Measurements from ENCODE around the gene THOC1. TPM values are rescaled to one million over a fixed set of nuclear protein-coding genes. Genes with fewer than 3 reads are reported as not detected.

Gene THOC1
- total and polyA plus RNA-seq, 2 experiments from 2014 or later, result 73.0 to 108 TPM

GRCh38 chr18:225745-226144 lies 42.1 kb downstream of the THOC1 start:
- H3K4me1 Mint-ChIP-seq, result no peaks in the 10 kb centered on the region

More at GRCh38 chr18:225745-226144, 42.1 kb downstream of the THOC1 start:
- H3K9me2 ChIP-seq (ENCODE audit: insufficient read depth), result no peaks in the 10 kb centered on the region
- H3K4me3 Mint-ChIP-seq, result no peak overlapping the region
- H2AFZ ChIP-seq, result no peak overlapping the region
- peaks cover 36% of the 10 kb centered on the region for H3K36me3 ChIP-seq (ENCODE audit: insufficient read depth)
- no peaks in the 10 kb centered on the region for H3K27me3 ChIP-seq (ENCODE audit: insufficient read depth)
- no peak for TF ChIP-seq STAT1 (IDR thresholded peaks at IDR 0.05; ENCODE audit: unreplicated experiment)
- TF ChIP-seq POLR2AphosphoS5 (IDR thresholded peaks at IDR 0.05; ENCODE audit: low read depth), result no peak
- TF ChIP-seq JUNB (IDR thresholded peaks at IDR 0.05; ENCODE audit: unreplicated experiment), result no peak
- TF ChIP-seq EZH2 (IDR thresholded peaks at IDR 0.05; ENCODE audit: low read depth, unreplicated experiment), result no peak
- no peak for TF ChIP-seq EZH2phosphoT487 (IDR thresholded peaks at IDR 0.05; ENCODE audit: unreplicated experiment)
- no peak for TF ChIP-seq NANOG (IDR thresholded peaks at IDR 0.05; ENCODE audit: borderline replicate concordance)
- TF ChIP-seq ZNF331 (CRISPR knock-in tag; IDR thresholded peaks at IDR 0.05; ENCODE audit: low read depth), result no peak
- TF ChIP-seq ZNF114 (CRISPR knock-in tag; IDR thresholded peaks at IDR 0.05), result no peak
- TF ChIP-seq, protein P1, sequence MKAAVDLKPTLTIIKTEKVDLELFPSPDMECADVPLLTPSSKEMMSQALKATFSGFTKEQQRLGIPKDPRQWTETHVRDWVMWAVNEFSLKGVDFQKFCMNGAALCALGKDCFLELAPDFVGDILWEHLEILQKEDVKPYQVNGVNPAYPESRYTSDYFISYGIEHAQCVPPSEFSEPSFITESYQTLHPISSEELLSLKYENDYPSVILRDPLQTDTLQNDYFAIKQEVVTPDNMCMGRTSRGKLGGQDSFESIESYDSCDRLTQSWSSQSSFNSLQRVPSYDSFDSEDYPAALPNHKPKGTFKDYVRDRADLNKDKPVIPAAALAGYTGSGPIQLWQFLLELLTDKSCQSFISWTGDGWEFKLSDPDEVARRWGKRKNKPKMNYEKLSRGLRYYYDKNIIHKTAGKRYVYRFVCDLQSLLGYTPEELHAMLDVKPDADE (IDR thresholded peaks at IDR 0.05), result no peak
- TF ChIP-seq ZNF462 (CRISPR knock-in tag; IDR thresholded peaks at IDR 0.05), result no peak
- TF ChIP-seq, protein P2, sequence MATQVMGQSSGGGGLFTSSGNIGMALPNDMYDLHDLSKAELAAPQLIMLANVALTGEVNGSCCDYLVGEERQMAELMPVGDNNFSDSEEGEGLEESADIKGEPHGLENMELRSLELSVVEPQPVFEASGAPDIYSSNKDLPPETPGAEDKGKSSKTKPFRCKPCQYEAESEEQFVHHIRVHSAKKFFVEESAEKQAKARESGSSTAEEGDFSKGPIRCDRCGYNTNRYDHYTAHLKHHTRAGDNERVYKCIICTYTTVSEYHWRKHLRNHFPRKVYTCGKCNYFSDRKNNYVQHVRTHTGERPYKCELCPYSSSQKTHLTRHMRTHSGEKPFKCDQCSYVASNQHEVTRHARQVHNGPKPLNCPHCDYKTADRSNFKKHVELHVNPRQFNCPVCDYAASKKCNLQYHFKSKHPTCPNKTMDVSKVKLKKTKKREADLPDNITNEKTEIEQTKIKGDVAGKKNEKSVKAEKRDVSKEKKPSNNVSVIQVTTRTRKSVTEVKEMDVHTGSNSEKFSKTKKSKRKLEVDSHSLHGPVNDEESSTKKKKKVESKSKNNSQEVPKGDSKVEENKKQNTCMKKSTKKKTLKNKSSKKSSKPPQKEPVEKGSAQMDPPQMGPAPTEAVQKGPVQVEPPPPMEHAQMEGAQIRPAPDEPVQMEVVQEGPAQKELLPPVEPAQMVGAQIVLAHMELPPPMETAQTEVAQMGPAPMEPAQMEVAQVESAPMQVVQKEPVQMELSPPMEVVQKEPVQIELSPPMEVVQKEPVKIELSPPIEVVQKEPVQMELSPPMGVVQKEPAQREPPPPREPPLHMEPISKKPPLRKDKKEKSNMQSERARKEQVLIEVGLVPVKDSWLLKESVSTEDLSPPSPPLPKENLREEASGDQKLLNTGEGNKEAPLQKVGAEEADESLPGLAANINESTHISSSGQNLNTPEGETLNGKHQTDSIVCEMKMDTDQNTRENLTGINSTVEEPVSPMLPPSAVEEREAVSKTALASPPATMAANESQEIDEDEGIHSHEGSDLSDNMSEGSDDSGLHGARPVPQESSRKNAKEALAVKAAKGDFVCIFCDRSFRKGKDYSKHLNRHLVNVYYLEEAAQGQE (IDR thresholded peaks at IDR 0.05; ENCODE audit: unreplicated experiment), result no peak
- TF ChIP-seq, protein P3, sequence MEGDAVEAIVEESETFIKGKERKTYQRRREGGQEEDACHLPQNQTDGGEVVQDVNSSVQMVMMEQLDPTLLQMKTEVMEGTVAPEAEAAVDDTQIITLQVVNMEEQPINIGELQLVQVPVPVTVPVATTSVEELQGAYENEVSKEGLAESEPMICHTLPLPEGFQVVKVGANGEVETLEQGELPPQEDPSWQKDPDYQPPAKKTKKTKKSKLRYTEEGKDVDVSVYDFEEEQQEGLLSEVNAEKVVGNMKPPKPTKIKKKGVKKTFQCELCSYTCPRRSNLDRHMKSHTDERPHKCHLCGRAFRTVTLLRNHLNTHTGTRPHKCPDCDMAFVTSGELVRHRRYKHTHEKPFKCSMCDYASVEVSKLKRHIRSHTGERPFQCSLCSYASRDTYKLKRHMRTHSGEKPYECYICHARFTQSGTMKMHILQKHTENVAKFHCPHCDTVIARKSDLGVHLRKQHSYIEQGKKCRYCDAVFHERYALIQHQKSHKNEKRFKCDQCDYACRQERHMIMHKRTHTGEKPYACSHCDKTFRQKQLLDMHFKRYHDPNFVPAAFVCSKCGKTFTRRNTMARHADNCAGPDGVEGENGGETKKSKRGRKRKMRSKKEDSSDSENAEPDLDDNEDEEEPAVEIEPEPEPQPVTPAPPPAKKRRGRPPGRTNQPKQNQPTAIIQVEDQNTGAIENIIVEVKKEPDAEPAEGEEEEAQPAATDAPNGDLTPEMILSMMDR (conservative IDR thresholded peaks at IDR 0.05; ENCODE audit: low read depth in 2 of 2), result no peak
- TF ChIP-seq CREB1 (CRISPR knock-in tag; IDR thresholded peaks at IDR 0.05; ENCODE audit: low read depth), result no peak
- H3K27ac Mint-ChIP-seq, result no peak overlapping the region
- H3K4me2 ChIP-seq, result no peak overlapping the region
- H3K36me3 Mint-ChIP-seq (ENCODE audit: low read depth), result peaks cover 50% of the 10 kb centered on the region; the same call in 2 of the 3 replicates
- H3K27ac ChIP-seq (ENCODE audit: low read depth), result no peak overlapping the region
- H3K9me3 Mint-ChIP-seq, result no peaks in the 10 kb centered on the region
- DNase-seq (ENCODE audit: low spot score), result no peak
- no peaks in the 10 kb centered on the region for H3K4me1 ChIP-seq (ENCODE audit: insufficient read depth)
- ATAC-seq, result no peak
- no peaks in the 10 kb centered on the region for H3K79me2 ChIP-seq (replicated peaks; ENCODE audit: insufficient read depth)
- H3K4me3 ChIP-seq, result no peak overlapping the region
- H4K20me1 ChIP-seq (replicated peaks; ENCODE audit: insufficient read depth), result peaks cover 11% of the 10 kb centered on the region; the same call in 1 of the 2 replicates
- H3F3A ChIP-seq (replicated peaks; ENCODE audit: low read depth), result no peaks in the 10 kb centered on the region
- H3K27me3 Mint-ChIP-seq (ENCODE audit: insufficient read depth, low read depth, poor library complexity), result peaks cover 2% of the 10 kb centered on the region

Measured in GM23338 (cell line).